Ectodermal cell (in vitro differentiated cells): Measurements from ENCODE around the gene WDR64.

Source experiments
- H3K27ac ChIP-seq: 2 replicates; pipeline ENCODE4 v1.7.0; 2013; ENCODE audit warnings: mild to moderate bottlenecking, low read depth, low read length; ENCODE audit not compliant: insufficient read depth, poor library complexity, severe bottlenecking
- H3K27me3 ChIP-seq: 2 replicates; pipeline ENCODE4 v1.7.0; 2013; ENCODE audit warnings: mild to moderate bottlenecking, low read length; ENCODE audit not compliant: insufficient read depth, control insufficient read depth, poor library complexity, severe bottlenecking
- H3K36me3 ChIP-seq: one replicate; pipeline ENCODE4 v1.7.0; 2013; ENCODE audit warnings: low read length; ENCODE audit not compliant: control insufficient read depth, insufficient read depth
- H3K4me1 ChIP-seq: one replicate; pipeline ENCODE4 v1.7.0; 2013; ENCODE audit warnings: low read length; ENCODE audit not compliant: control insufficient read depth, insufficient read depth
- H3K4me3 ChIP-seq: 2 replicates; pipeline ENCODE4 v1.7.0; 2013; ENCODE audit warnings: low read depth, low read length, control low read depth; ENCODE audit not compliant: insufficient read depth
- H3K9me3 ChIP-seq: 2 replicates; pipeline ENCODE4 v1.7.0; 2013; ENCODE audit warnings: mild to moderate bottlenecking, low read length, moderate library complexity; ENCODE audit not compliant: control insufficient read depth
- WGBS, 2 experiments: methylation state at CpG; one replicate each; pipeline ENCODE4 v1.1.7; 2013; ENCODE audit warnings: missing lambda C conversion rate in 2 of 2; 5-methylcytosine and 5-hydroxymethylcytosine counted together

Gene WDR64

DNA sequence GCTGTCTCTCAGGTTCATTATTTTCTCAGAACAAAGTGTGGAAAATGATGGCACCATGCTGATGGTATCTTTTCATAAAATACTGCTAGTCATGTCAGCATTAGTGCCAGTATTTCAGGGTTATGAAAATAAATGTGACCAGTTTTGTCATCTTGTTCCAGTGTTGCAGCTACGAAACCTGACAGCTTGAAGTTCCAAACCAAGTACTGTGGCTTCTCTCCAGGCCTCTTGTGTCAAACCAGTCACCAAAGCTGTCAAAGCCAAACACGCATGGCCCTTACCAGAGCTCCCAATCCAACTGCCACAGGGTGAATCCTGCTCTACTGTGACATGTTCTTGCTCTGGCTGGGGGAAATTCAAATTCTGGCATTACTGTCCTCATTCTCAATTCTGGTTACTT is 175.2 kb downstream of the WDR64 start:
- WGBS, 2 experiments: 90 to 93% methylated on average over 2 of the region's 2 CpGs
- Histone ChIP-seq H3K27me3 (no peaks in the 10 kb centered on the region), H3K36me3 (no peaks in the 10 kb centered on the region), H3K27ac (no peak overlapping the region), H3K4me3 (no peak overlapping the region), H3K4me1 (no peaks in the 10 kb centered on the region), H3K9me3 (no peaks in the 10 kb centered on the region)

DNA sequence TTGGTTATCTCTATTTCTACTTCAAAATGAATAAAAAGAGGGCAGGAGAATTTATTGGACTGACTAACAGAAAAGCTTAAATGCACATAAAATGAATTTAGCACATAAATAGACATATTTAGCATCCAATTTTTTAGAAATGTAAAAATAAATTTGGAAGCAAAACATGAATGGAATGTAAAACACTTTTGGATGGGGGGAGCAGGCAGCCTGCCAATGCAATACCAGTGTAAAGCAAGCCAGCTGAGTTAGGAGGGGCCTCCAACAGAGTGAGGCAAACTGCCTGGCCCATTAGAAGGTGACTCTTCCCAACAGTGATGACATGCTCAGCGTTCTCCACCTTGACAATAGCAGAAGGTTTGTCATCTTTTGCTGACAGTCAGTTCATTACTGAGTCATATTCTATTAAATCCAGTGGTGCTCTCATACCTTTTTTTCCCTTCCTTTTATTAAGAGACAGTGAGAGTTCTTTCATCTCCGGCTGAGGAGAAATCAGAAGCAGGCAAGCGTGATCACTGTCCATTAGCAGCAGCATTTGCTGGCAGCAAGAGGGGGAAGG is 176.5 kb downstream of the WDR64 start:
- H3K4me1 ChIP-seq: no peaks in the 10 kb centered on the region
- H3K27ac ChIP-seq: no peak overlapping the region
- no peaks in the 10 kb centered on the region for H3K27me3 ChIP-seq
- 82% methylated on average over 3 of the region's 3 CpGs for WGBS, 2 experiments
- no peaks in the 10 kb centered on the region for H3K9me3 ChIP-seq
- no peak overlapping the region for H3K4me3 ChIP-seq
- no peaks in the 10 kb centered on the region for H3K36me3 ChIP-seq

DNA sequence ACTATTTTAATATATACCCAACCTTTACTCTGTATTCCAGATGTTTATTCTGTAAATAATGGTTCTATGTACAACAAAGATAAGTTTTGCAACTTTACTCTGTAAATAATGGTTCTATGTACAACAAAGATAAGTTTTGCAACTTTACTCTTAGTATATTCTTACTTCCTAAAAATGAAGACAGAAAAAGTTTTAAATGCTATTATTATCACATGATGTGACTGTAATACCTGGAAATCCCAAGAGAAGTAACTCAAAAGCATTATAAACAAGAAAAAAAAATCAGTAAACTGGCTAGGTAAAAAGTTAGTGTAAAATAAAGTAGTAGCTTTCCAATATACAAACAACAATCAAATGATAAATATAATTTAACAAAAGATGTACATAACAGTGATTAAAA is 177.4 kb downstream of the WDR64 start:
- Histone ChIP-seq H3K36me3 (no peaks in the 10 kb centered on the region), H3K9me3 (no peaks in the 10 kb centered on the region), H3K27ac (no peak overlapping the region), H3K27me3 (no peaks in the 10 kb centered on the region), H3K4me1 (no peaks in the 10 kb centered on the region), H3K4me3 (no peak overlapping the region)

DNA sequence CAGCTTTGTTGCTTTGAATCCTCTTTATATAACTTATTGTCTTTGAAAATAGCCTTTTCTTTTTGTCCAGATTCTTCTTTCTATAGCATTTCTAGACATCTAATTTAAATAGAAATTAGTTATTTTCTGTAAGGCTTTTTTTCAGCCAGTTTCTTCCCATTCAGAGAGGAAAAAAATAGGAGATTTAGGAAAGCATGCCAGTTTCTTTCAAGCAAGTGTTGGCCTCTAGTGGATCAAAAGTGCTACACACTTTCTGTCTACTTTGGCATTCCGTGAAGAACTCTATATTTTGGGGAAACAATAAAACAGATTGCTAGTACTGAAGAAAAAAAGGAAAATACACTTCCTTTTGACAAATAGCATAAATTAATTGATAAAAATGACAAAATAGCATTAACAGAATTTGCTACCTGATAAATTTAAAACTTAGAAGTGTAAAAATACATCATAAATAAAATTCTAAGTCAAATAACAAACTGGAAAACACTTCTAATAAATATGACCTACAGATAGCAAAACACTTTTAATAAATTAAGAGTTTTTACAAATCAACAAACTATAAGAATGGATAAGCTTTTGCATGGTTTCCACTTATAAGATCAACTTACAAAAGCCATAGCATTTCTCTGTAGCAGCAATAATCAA is 182.8 kb downstream of the WDR64 start:
- Histone ChIP-seq H3K4me3 (no peak overlapping the region), H3K27me3 (no peaks in the 10 kb centered on the region), H3K36me3 (no peaks in the 10 kb centered on the region), H3K27ac (no peak overlapping the region), H3K9me3 (no peaks in the 10 kb centered on the region), H3K4me1 (no peaks in the 10 kb centered on the region)
- 0 to 22% methylated on average over 1 of the region's 1 CpG for WGBS, 2 experiments

DNA sequence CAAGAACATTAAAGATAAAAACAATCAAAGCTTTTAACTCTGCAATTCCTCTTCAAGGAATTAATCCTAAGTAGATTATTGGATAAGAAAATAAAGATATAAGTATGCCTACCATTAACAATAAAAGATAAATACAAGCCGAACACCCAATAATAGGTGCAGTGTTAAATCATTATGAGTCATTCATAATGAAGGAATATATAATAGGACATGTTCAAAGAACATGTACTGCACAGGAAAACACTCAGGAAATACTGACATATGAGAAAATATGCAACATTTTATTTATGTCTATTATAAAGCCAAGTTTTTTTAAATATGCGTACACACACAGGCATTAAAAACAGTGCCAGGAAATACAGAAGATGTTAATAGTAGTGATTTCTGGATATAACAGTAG is 184.9 kb downstream of the WDR64 start:
- H3K4me3 ChIP-seq: no peak overlapping the region
- whole genome bisulfite sequencing, 2 experiments: 43 to 83% methylated on average over 1 to 2 of the region's 2 CpGs
- no peak overlapping the region for H3K27ac ChIP-seq
- H3K36me3 ChIP-seq: no peaks in the 10 kb centered on the region
- no peaks in the 10 kb centered on the region for H3K9me3 ChIP-seq
- H3K4me1 ChIP-seq: no peaks in the 10 kb centered on the region
- H3K27me3 ChIP-seq: no peaks in the 10 kb centered on the region

DNA sequence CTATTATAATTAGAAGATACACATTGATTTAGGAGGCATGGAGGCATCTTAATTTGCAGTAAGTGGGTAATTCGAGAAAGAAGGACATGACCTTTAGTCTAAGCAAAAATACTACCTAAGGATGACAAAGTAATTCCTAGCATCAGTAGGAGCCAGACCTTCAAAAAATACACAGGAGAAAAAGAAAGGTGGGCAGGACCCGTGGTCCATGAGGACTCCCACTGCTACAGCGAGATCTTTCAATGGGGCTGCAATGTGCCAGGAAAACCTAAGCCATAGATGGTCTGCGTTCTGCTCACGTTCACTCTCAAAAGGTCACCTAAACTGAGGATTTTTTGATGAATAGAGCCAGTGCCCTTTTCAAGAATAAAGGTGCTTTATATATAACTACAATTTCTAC is 185.3 kb downstream of the WDR64 start:
- Histone ChIP-seq H3K36me3 (no peaks in the 10 kb centered on the region), H3K9me3 (no peaks in the 10 kb centered on the region), H3K4me3 (no peak overlapping the region), H3K27me3 (no peaks in the 10 kb centered on the region), H3K27ac (no peak overlapping the region), H3K4me1 (no peaks in the 10 kb centered on the region)
- 90 to 93% methylated on average over 4 to 5 of the region's 5 CpGs for WGBS, 2 experiments

DNA sequence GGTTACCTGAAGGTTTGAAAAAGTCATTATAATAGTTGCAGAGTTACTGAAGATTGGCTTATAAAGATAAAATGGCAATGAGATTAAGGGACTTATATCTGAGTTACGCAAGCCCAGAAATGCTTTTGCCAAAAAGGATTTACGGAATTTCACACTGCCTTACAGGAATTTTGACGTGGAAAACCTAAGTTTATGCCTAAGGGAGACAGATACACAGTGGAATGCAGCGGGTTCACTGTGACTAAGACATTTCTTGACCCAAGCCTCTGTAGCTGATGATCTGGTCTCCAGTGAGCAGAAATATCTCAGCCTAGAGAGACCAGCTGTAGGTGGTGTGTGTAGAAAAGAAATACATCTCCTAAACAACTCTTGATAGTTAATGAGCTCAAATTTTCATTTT is 185.8 kb downstream of the WDR64 start:
- Histone ChIP-seq H3K27me3 (no peaks in the 10 kb centered on the region), H3K9me3 (no peaks in the 10 kb centered on the region)
- 78 to 84% methylated on average over 4 of the region's 4 CpGs for WGBS, 2 experiments

DNA sequence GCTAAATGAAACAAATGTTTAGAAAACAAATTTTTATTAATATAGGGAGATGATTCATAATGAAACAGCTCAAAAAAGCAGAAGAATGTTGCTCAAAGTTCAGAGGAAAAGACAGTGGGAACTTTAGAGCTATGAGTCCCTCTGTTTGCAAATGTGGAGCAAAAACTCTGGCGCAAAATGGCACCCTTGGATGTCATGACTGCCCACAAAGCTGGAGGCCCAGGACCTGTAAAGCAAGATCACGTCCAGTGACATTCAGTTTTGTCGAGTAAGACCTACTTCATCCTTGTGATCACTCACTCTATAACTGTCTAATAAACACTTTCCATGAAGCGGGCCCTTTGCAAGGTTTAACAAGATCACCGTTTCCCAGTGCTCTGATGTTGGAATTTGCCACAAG is 186.8 kb downstream of the WDR64 start:
- Histone ChIP-seq H3K27me3 (no peaks in the 10 kb centered on the region), H3K36me3 (no peaks in the 10 kb centered on the region), H3K27ac (no peak overlapping the region), H3K9me3 (no peaks in the 10 kb centered on the region), H3K4me1 (no peaks in the 10 kb centered on the region), H3K4me3 (no peak overlapping the region)
- 92 to 94% methylated on average over 5 of the region's 5 CpGs for WGBS, 2 experiments

More for the DNA sequence above, 185.8 kb downstream of the WDR64 start:
- H3K4me3 ChIP-seq: no peak overlapping the region
- H3K27ac ChIP-seq: no peak overlapping the region
- H3K4me1 ChIP-seq: no peaks in the 10 kb centered on the region
- no peaks in the 10 kb centered on the region for H3K36me3 ChIP-seq

DNA sequence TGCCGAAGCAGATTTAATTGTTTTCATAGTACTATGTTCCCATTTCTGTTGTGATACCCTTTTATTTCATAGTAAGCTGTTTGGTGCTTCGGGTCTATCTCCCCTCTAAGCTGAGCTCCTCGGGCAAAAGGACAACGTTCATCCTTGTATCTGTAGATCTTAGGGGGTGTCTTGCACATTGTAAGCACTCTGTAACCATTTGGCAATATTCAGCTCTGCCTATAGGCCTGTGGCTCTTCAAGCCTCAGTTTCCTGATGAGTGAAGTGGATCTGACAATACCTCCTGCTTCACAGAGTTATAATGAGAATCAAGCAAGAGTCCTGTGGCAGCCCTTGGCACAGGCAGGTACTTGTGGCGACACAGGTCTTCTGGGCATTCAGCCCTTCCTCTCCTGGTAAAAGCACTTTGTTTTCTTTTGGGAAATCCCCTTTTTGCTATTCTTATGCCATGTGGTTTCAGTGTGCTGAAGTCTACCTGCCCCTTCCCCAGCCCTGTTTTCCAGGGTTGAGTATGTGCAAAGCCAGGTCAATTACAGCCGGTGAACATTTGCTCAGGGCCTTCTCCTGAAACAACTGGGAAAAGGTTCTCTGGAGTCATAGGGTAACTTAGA is 187.4 kb downstream of the WDR64 start:
- H3K27ac ChIP-seq: no peak overlapping the region
- no peaks in the 10 kb centered on the region for H3K4me1 ChIP-seq
- no peak overlapping the region for H3K4me3 ChIP-seq
- 93 to 96% methylated on average over 6 of the region's 6 CpGs for WGBS, 2 experiments
- H3K9me3 ChIP-seq: no peaks in the 10 kb centered on the region
- no peaks in the 10 kb centered on the region for H3K27me3 ChIP-seq
- H3K36me3 ChIP-seq: no peaks in the 10 kb centered on the region

DNA sequence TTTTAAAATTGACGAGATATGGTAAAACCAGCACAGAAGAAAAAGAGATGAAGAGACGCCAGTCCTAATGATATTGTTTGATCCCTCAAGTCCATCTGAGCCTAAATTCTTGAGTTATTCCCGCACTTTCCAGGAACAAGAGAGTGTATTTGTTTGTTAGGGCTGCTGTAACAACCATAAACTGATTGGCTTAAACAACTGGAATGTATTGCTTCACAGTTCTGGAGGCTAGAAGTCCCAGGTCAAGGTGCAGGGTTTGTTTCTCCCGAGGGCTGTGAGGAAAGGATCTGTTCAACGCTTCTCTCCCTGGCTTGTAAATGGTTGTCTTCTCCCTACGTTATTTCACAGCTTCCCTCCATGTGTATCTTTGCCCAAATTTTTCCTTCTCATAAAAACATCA is 188.1 kb downstream of the WDR64 start:
- Histone ChIP-seq H3K27ac (no peak overlapping the region), H3K4me3 (no peak overlapping the region), H3K4me1 (no peaks in the 10 kb centered on the region), H3K36me3 (no peaks in the 10 kb centered on the region), H3K9me3 (no peaks in the 10 kb centered on the region), H3K27me3 (no peaks in the 10 kb centered on the region)
- WGBS, 2 experiments: 92 to 94% methylated on average over 6 of the region's 6 CpGs
